Caco-2 (cell line): ENCODE data around the gene CFAP210. TPM values are rescaled to one million over a fixed set of nuclear protein-coding genes. Genes with fewer than 3 reads are reported as not detected.
"Not testable (repeated sequence)": the region's sequence is repeated elsewhere in the genome, so short reads cannot be mapped to it uniquely, and the experiment has no call there.

Source experiments
- BruUV-seq: library from RNA; stranded (reverse); fragments of 400-500 nt; replicated peaks from 2 replicates; lab custom pipeline; 2021; lab: Mats Ljungman, UMichigan
- CTCF ChIA-PET: fragments of 300-600 bp; sonication (Branson Sonifier 250); formaldehyde crosslinking; loops from one replicate; lab custom pipeline; 2022; ENCODE audit warnings: antibody characterized with exemption; lab: Charles Lee
- POLR2A ChIA-PET: fragments of 300-600 bp; sonication (Branson Sonifier 250); formaldehyde crosslinking; loops from one replicate; lab custom pipeline; 2022; ENCODE audit warnings: antibody characterized with exemption; lab: Charles Lee
- DNase-seq, 2 experiments: peaks; one replicate each; pipeline versions ENCODE4 v3.0.0 to v3.0.0-alpha.2; 2020 to 2022
- H3K27me3 ChIP-seq: replicated peaks from 2 replicates; pipeline ENCODE4 v1.6.0; 2011; ENCODE audit warnings: low read length; ENCODE audit not compliant: control insufficient read depth, insufficient read depth
- H3K36me3 ChIP-seq: 2 replicates; pipeline ENCODE4 v1.5.1; 2011; ENCODE audit warnings: low read length; ENCODE audit not compliant: control insufficient read depth, insufficient read depth
- H3K4me1 ChIP-seq: fragments of 250-450 bp; sonication (Bioruptor Pico); 2 replicates; pipeline ENCODE4 v1.5.1; 2020; ENCODE audit warnings: mild to moderate bottlenecking
- H3K4me3 ChIP-seq: 2 replicates; pipeline ENCODE4 v1.5.1; 2011; ENCODE audit warnings: low read depth, mild to moderate bottlenecking, control low read depth, low read length
- H3K9me3 ChIP-seq: fragments of 250-450 bp; sonication (Bioruptor Pico); 2 replicates; pipeline ENCODE4 v1.5.1; 2020; ENCODE audit warnings: mild to moderate bottlenecking, moderate library complexity
- H3K27ac Mint-ChIP-seq: one replicate; pipeline ENCODE4 v1.8.0; 2022; ENCODE audit warnings: mixed read lengths; ENCODE audit not compliant: unreplicated experiment
- H3K27me3 Mint-ChIP-seq: one replicate; pipeline ENCODE4 v1.8.0; 2022; ENCODE audit warnings: mixed read lengths; ENCODE audit not compliant: insufficient read depth, unreplicated experiment
- H3K36me3 Mint-ChIP-seq: one replicate; pipeline ENCODE4 v1.8.0; 2022; ENCODE audit warnings: mild to moderate bottlenecking, mixed read lengths; ENCODE audit not compliant: insufficient read depth, unreplicated experiment
- H3K4me1 Mint-ChIP-seq: one replicate; pipeline ENCODE4 v1.8.0; 2022; ENCODE audit warnings: low read depth, mixed read lengths; ENCODE audit not compliant: unreplicated experiment
- H3K4me3 Mint-ChIP-seq: one replicate; pipeline ENCODE4 v1.8.0; 2022; ENCODE audit warnings: mild to moderate bottlenecking, moderate library complexity, mixed read lengths; ENCODE audit not compliant: unreplicated experiment
- H3K9me3 Mint-ChIP-seq: one replicate; pipeline ENCODE4 v1.8.0; 2022; ENCODE audit warnings: mixed read lengths; ENCODE audit not compliant: unreplicated experiment
- intact Hi-C: fragments of 100-400 bp; cut with micrococcal nuclease; formaldehyde crosslinking; loops from one replicate; pipeline ENCODE4 v1.10.0; 2022; ENCODE audit not compliant: unreplicated experiment
- total RNA-seq: library from RNA; stranded (reverse); gene quantifications from 2 replicates; pipeline ENCODE4 v1.2.3, GENCODE V29; 2022
- TF ChIP-seq, protein P1 (sequence below), 2 experiments: fragments of 200-600 bp in 1 of 2; IDR thresholded peaks; 1 replicate in 1 of 2; 2 replicates in 1 of 2; pipeline versions ENCODE4 v1.5.1 to v1.8.0; 2011 to 2022; ENCODE audit warnings: antibody characterized with exemption in 1 of 2, control low read depth in 1 of 2, inconsistent platforms in 1 of 2, low read depth in 1 of 2, low read length in 1 of 2, mild to moderate bottlenecking in 1 of 2, moderate library complexity in 1 of 2; ENCODE audit not compliant: insufficient read depth in 1 of 2, severe bottlenecking in 1 of 2, unreplicated experiment in 1 of 2

Gene CFAP210
- total RNA-seq, 1 experiment from 2014 or later = not detected

GRCh38 chr2:169690958-169691357 is 3.2 kb downstream of the CFAP210 start:
- Histone ChIP-seq H3K36me3 (no peaks in the 10 kb centered on the region), H3K4me3 (no peak overlapping the region), H3K9me3 (0 out of 2 replicates have a peak, but pooled peaks cover 4% of the 10 kb centered on the region), H3K27me3 (no peaks in the 10 kb centered on the region), H3K4me1 (peaks cover 9% of the 10 kb centered on the region; the same call in 1 of the 2 replicates)
- Mint-ChIP-seq H3K9me3 (peaks cover 22% of the 10 kb centered on the region), H3K4me3 (no peak overlapping the region), H3K27me3 (no peaks in the 10 kb centered on the region), H3K4me1 (peaks cover 9% of the 10 kb centered on the region), H3K36me3 (peaks cover 9% of the 10 kb centered on the region), H3K27ac (no peak overlapping the region)
- BruUV-seq = no TSS peak
- POLR2A ChIA-PET = no interaction called here
- TF ChIP-seq, protein P1, sequence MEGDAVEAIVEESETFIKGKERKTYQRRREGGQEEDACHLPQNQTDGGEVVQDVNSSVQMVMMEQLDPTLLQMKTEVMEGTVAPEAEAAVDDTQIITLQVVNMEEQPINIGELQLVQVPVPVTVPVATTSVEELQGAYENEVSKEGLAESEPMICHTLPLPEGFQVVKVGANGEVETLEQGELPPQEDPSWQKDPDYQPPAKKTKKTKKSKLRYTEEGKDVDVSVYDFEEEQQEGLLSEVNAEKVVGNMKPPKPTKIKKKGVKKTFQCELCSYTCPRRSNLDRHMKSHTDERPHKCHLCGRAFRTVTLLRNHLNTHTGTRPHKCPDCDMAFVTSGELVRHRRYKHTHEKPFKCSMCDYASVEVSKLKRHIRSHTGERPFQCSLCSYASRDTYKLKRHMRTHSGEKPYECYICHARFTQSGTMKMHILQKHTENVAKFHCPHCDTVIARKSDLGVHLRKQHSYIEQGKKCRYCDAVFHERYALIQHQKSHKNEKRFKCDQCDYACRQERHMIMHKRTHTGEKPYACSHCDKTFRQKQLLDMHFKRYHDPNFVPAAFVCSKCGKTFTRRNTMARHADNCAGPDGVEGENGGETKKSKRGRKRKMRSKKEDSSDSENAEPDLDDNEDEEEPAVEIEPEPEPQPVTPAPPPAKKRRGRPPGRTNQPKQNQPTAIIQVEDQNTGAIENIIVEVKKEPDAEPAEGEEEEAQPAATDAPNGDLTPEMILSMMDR (IDR thresholded peaks at IDR 0.05; ENCODE audit: insufficient read depth in 1 of 2, low read depth in 1 of 2, low read length in 1 of 2, severe bottlenecking in 1 of 2, unreplicated experiment in 1 of 2) = no peak
- DNase-seq = no peak
- CTCF ChIA-PET = no interaction called here
- intact Hi-C loops = no loop called here

DNA sequence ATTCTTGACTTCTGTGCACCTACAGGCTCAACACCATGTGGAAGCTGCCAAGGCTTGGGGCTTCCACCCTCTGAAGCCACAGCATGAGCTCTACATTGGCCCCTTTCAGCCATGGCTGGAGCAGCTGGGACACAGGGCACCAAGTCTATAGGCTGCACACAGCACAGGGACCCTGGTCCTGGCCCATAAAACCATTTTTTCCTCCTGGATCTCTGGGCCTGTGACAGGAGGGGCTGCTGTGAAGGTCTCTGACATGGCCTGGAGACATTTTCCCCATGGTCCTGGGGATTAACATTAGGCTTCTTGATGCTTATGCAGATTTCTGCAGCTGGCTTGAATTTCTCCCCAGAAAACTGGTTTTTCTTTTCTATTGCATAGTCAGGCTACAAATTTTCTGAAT is 6.3 kb downstream of the CFAP210 start:
- H3K4me3 ChIP-seq, BruUV-seq, H3K36me3 ChIP-seq, CTCF ChIA-PET, DNase-seq, H3K4me1 Mint-ChIP-seq, H3K27me3 ChIP-seq, H3K36me3 Mint-ChIP-seq, H3K9me3 ChIP-seq, H3K4me1 ChIP-seq, intact Hi-C loops, H3K27ac Mint-ChIP-seq, H3K4me3 Mint-ChIP-seq, H3K27me3 Mint-ChIP-seq, POLR2A ChIA-PET: not testable (repeated sequence)
- H3K9me3 Mint-ChIP-seq = peaks cover 22% of the 10 kb centered on the region

DNA sequence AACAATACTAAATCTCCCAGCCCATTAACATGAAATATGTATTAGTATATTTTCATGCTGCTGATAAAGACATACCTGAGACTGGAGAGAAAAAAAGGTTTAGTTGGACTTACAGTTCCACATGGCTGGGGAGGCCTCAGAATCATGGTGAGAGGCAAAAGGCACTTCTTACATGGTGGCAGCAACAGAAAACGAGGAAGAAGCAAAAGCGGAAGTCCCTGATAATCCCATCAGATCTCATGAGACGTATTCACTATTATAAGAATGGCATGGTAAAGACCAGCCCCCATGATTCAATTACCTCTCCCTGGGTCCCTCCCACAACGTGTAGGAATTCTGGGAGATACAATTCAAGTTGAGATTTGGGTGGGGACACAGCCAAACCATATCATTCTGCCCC is 7.4 kb downstream of the CFAP210 start:
- H3K36me3 ChIP-seq, CTCF ChIA-PET, H3K27me3 Mint-ChIP-seq, intact Hi-C loops, DNase-seq, H3K27me3 ChIP-seq, POLR2A ChIA-PET, H3K4me1 Mint-ChIP-seq, H3K27ac Mint-ChIP-seq, H3K9me3 ChIP-seq, BruUV-seq, H3K4me1 ChIP-seq, H3K4me3 Mint-ChIP-seq, H3K36me3 Mint-ChIP-seq, H3K4me3 ChIP-seq: not testable (repeated sequence)
- H3K9me3 Mint-ChIP-seq = peaks cover 22% of the 10 kb centered on the region

DNA sequence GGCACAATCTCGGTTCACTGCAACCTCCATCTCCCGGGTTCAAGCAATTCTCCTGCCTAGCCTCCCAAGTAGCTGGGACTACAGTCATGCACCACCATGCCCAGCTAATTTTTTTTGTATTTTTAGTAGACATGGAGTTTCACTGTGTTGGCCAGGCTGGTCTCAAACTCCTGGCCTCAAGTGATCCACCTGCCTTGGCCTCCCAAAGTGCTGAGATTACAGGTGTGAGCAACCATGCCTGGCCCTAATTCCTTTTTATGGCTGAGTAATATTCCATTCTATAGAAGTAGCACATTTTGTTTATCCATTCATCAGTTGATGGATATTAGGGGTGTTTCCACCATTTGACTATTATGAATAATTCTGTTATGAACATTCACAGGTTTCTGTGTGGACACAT is 9.5 kb downstream of the CFAP210 start:
- POLR2A ChIA-PET, H3K36me3 Mint-ChIP-seq, BruUV-seq, H3K4me3 ChIP-seq, H3K27ac Mint-ChIP-seq, H3K4me1 ChIP-seq, intact Hi-C loops, H3K4me3 Mint-ChIP-seq, H3K27me3 ChIP-seq, H3K36me3 ChIP-seq, DNase-seq, H3K27me3 Mint-ChIP-seq, H3K4me1 Mint-ChIP-seq, H3K9me3 ChIP-seq, CTCF ChIA-PET: not testable (repeated sequence)
- peaks cover 13% of the 10 kb centered on the region for H3K9me3 Mint-ChIP-seq
